ENCODE data around the gene TGFBR3L. TPM values are rescaled to one million over a fixed set of nuclear protein-coding genes. Genes with fewer than 3 reads are reported as not detected.
A peak's percentile ranks its signal among the peaks of the same experiment; 100 is the strongest.

The TGFBR3L gene
- total RNA-seq, 1 donor from 2014 or later, result 2.1 TPM

- H3K27me3 ChIP-seq (ENCODE audit: low read depth), result peaks cover 45% of the 10 kb centered on the region
- peaks cover 15% of the 10 kb centered on the region for H3K36me3 ChIP-seq
- no peaks in the 10 kb centered on the region for H3K9me3 ChIP-seq
- TF ChIP-seq CTCF (IDR thresholded peaks at IDR 0.05), result no peak
- no peak overlapping the region for H3K4me3 ChIP-seq
- no peak overlapping the region for H3K27ac ChIP-seq
- ATAC-seq (no peak), DNase-seq (no peak)
- H3K4me1 ChIP-seq, result peaks cover 54% of the 10 kb centered on the region
- intact Hi-C loops (cut with DNase I), result no loop called here
Measured at GRCh38 chr19:7918615-7919421, 4.2 kb downstream of the TGFBR3L start.

GRCh38 chr19:7919610-7920518 is 5.2 kb downstream of the TGFBR3L start, which contains the start of gene SNAPC2:
Gene SNAPC2 (plus strand): TSS chr19:7920338. CDS start chr19:7920367, 29 bp downstream.
- Histone ChIP-seq H3K27ac (peak within 1 kb of the TSS; percentile 83), H3K27me3 (ENCODE audit: low read depth) (peaks cover 40% of the 10 kb centered on the region), H3K9me3 (no peaks in the 10 kb centered on the region), H3K36me3 (peaks cover 15% of the 10 kb centered on the region), H3K4me3 (peak within 1 kb of the TSS; percentile 80), H3K4me1 (peaks cover 57% of the 10 kb centered on the region)
- intact Hi-C loops (cut with DNase I), result no loop called here
- ATAC-seq (peak; percentile 82 to 84), DNase-seq (peak; percentile 98)
- TF ChIP-seq CTCF (IDR thresholded peaks at IDR 0.05), result no peak

- Histone ChIP-seq H3K36me3 (peaks cover 15% of the 10 kb centered on the region), H3K4me3 (peak overlapping the region; percentile 80), H3K27ac (peak overlapping the region; percentile 83), H3K27me3 (ENCODE audit: low read depth) (peaks cover 31% of the 10 kb centered on the region), H3K9me3 (no peaks in the 10 kb centered on the region), H3K4me1 (peaks cover 58% of the 10 kb centered on the region)
- peak; percentile 92 to 95 for ATAC-seq
- peak; percentile 100 for DNase-seq
- intact Hi-C loops (cut with DNase I), result no loop called here
- no peak for TF ChIP-seq CTCF (IDR thresholded peaks at IDR 0.05)
Measured at GRCh38 chr19:7920519-7921301, 6.1 kb downstream of the TGFBR3L start.

DNA sequence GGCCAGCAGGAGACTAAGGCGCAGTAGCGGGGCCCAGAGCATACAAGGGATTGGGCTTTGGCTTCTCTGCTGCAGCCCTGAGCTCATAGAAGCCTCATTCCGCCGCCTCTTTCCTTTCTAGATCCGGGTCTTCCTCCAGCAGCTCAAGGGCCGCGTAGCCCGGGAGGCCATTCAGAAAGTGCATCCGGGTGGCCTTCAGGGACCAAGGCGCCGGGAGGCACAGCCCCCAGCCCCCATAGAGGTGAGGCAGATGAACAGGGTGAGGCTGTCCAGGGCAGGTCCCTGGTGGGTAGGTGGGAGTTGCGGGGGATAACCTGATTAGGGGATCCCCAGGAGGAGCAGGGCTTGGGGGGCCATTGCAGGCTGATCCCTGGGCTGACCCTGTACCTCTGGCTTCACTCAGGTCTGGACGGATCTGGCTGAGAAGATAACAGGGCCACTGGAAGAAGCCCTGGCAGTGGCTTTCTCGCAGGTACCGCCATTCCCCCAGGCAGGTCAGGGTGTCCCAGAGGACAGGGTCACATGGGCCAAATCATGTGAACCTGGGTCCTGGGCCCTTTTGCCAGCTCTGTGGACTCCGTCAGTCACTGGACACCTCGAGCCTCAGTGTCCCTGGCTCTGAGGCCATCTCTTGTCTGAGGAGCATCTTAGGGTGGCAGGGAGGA is 6.8 kb downstream of the TGFBR3L start:
- ATAC-seq, result no peak

More for the DNA sequence above, 6.8 kb downstream of the TGFBR3L start:
- Histone ChIP-seq H3K36me3 (peaks cover 15% of the 10 kb centered on the region), H3K27me3 (ENCODE audit: low read depth) (peaks cover 24% of the 10 kb centered on the region), H3K4me3 (peak overlapping the region; percentile 63), H3K4me1 (peaks cover 54% of the 10 kb centered on the region), H3K27ac (peak overlapping the region; percentile 83), H3K9me3 (no peaks in the 10 kb centered on the region)
- no peak for TF ChIP-seq CTCF (IDR thresholded peaks at IDR 0.05)
- no peak for DNase-seq
- intact Hi-C loops (cut with DNase I), result no loop called here

Data from lower lobe of right lung (tissue), 2 donors.